H1 (cell line): Measurements from ENCODE around the gene SMYD3. TPM values are rescaled to one million over a fixed set of nuclear protein-coding genes. Genes with fewer than 3 reads are reported as not detected.

Experiments
- CTCF ChIA-PET: fragments of 300-600 bp; sonication (Branson Sonifier 250); formaldehyde crosslinking; loops from one replicate; lab custom pipeline; 2021; ENCODE audit not compliant: partially characterized antibody; lab: Charles Lee
- POLR2A ChIA-PET: fragments of 300-600 bp; sonication (Branson Sonifier 250); formaldehyde crosslinking; loops from one replicate; lab custom pipeline; 2021; ENCODE audit warnings: inconsistent platforms; ENCODE audit not compliant: partially characterized antibody; lab: Charles Lee
- DNase-seq, 2 experiments: peaks; one replicate each; pipeline versions ENCODE4 v3.0.0 to v3.0.0-alpha.2; 2010 to 2022; ENCODE audit warnings: low spot score in 2 of 2, low read depth in 1 of 2, mixed read lengths in 1 of 2
- FAIRE-seq: peaks from 2 replicates; lab custom pipeline; 2011; peaks lifted over from hg19 to GRCh38; lab: Jason Lieb, UNC
- H2AFZ ChIP-seq: 2 replicates; pipeline ENCODE4 v1.8.1; 2012; ENCODE audit warnings: low read length, inconsistent platforms
- H2AK5ac ChIP-seq: 2 replicates; pipeline ENCODE4 v1.6.1; 2013; ENCODE audit warnings: low read depth, low read length
- H2BK120ac ChIP-seq: replicated peaks from 2 replicates; pipeline ENCODE3; 2013; ENCODE audit warnings: low read depth, low read length, inconsistent platforms
- H2BK12ac ChIP-seq: 2 replicates; pipeline ENCODE4 v1.6.1; 2013; ENCODE audit warnings: low read depth, low read length
- H2BK15ac ChIP-seq: 2 replicates; pipeline ENCODE4 v1.6.1; 2013; ENCODE audit warnings: low read length
- H2BK20ac ChIP-seq: 2 replicates; pipeline ENCODE4 v1.6.1; 2013; ENCODE audit warnings: low read length
- H2BK5ac ChIP-seq: 2 replicates; pipeline ENCODE4 v1.6.1; 2013; ENCODE audit warnings: low read depth, low read length
- H3K14ac ChIP-seq: 2 replicates; pipeline ENCODE4 v1.6.1; 2013; ENCODE audit warnings: inconsistent platforms; ENCODE audit not compliant: insufficient read length
- H3K18ac ChIP-seq: 2 replicates; pipeline ENCODE4 v1.6.1; 2013; ENCODE audit warnings: low read length; ENCODE audit errors: extremely low read depth
- H3K23ac ChIP-seq: 2 replicates; pipeline ENCODE4 v1.6.1; 2013; ENCODE audit warnings: inconsistent platforms; ENCODE audit not compliant: insufficient read length
- H3K23me2 ChIP-seq: 2 replicates; pipeline ENCODE4 v1.6.1; 2013; ENCODE audit warnings: low read depth, low read length
- H3K27ac ChIP-seq: 2 replicates; pipeline ENCODE4 v1.6.1; 2011; ENCODE audit warnings: low read depth, low read length, inconsistent platforms
- H3K27me3 ChIP-seq, 4 experiments: replicated peaks in 1 of 4; 1 replicate in 1 of 4; 2 replicates in 3 of 4; pipeline versions ENCODE4 v1.6.1 to v1.8.1; 2011 to 2013; ENCODE audit warnings: low read length in 3 of 4, mild to moderate bottlenecking in 3 of 4, inconsistent platforms in 2 of 4, mixed read lengths in 2 of 4, moderate library complexity in 1 of 4; ENCODE audit not compliant: control insufficient read depth in 3 of 4, insufficient read depth in 3 of 4; ENCODE audit errors: extremely low read depth in 1 of 4
- H3K36me3 ChIP-seq, 4 experiments: 2 replicates each; pipeline versions ENCODE4 v1.6.1 to v1.8.1; 2011 to 2013; ENCODE audit warnings: mild to moderate bottlenecking in 4 of 4, low read length in 3 of 4, moderate library complexity in 2 of 4, control low read depth in 1 of 4, inconsistent platforms in 1 of 4; ENCODE audit not compliant: insufficient read depth in 4 of 4, control insufficient read depth in 2 of 4
- H3K4ac ChIP-seq: replicated peaks from 2 replicates; pipeline ENCODE3; 2013; ENCODE audit warnings: low read length, low read depth, mixed read lengths, inconsistent platforms; ENCODE audit not compliant: insufficient read length
- H3K4me1 ChIP-seq, 4 experiments: replicated peaks in 1 of 4; 1 replicate in 1 of 4; 2 replicates in 3 of 4; pipeline versions ENCODE4 v1.6.1 to v1.8.1; 2011 to 2013; ENCODE audit warnings: low read length in 3 of 4, inconsistent platforms in 2 of 4, mixed read lengths in 1 of 4; ENCODE audit not compliant: insufficient read depth in 4 of 4, control insufficient read depth in 3 of 4
- H3K4me2 ChIP-seq, 2 experiments: 2 replicates each; pipeline versions ENCODE4 v1.6.1 to v1.8.1; 2011 to 2013; ENCODE audit warnings: low read depth in 2 of 2, low read length in 2 of 2, control low read depth in 1 of 2, inconsistent platforms in 1 of 2, mild to moderate bottlenecking in 1 of 2; ENCODE audit not compliant: insufficient read depth in 1 of 2
- H3K4me3 ChIP-seq, 4 experiments: fragments of 200-600, 300-600 bp in 1 of 4; sonication (generic), shearing (Covaris generic), sonication (Bioruptor Twin) in 1 of 4; 2 replicates each; pipeline versions ENCODE4 v1.5.1 to v1.8.1; 2011 to 2016; ENCODE audit warnings: low read length in 4 of 4, low read depth in 3 of 4, control low read depth in 2 of 4, inconsistent platforms in 2 of 4, mild to moderate bottlenecking in 2 of 4, mixed read lengths in 1 of 4, moderate library complexity in 1 of 4; ENCODE audit not compliant: insufficient read depth in 2 of 4; ENCODE audit errors: extremely low read depth in 1 of 4
- H3K56ac ChIP-seq: replicated peaks from 2 replicates; pipeline ENCODE3; 2013; ENCODE audit warnings: low read depth, mild to moderate bottlenecking, mixed read lengths, low read length, inconsistent platforms; ENCODE audit not compliant: insufficient read length
- H3K79me1 ChIP-seq: 2 replicates; pipeline ENCODE4 v1.6.1; 2013; ENCODE audit warnings: low read depth, low read length, control low read depth
- H3K79me2 ChIP-seq, 2 experiments: 2 replicates each; pipeline versions ENCODE4 v1.6.1 to v1.8.1; 2012 to 2013; ENCODE audit warnings: low read length in 2 of 2, mild to moderate bottlenecking in 2 of 2, inconsistent platforms in 1 of 2; ENCODE audit not compliant: insufficient read depth in 2 of 2, control insufficient read depth in 1 of 2
- H3K9ac ChIP-seq, 4 experiments: replicated peaks in 1 of 4; 1 replicate in 1 of 4; 2 replicates in 3 of 4; pipeline versions ENCODE4 v1.6.1 to v1.8.1; 2011 to 2013; ENCODE audit warnings: low read depth in 3 of 4, low read length in 3 of 4, control low read depth in 2 of 4, mild to moderate bottlenecking in 2 of 4, moderate library complexity in 2 of 4, inconsistent platforms in 1 of 4; ENCODE audit errors: extremely low read depth in 1 of 4
- H3K9me3 ChIP-seq, 2 experiments: 2 replicates each; pipeline versions ENCODE4 v1.6.1 to v1.8.1; 2012 to 2013; ENCODE audit warnings: mild to moderate bottlenecking in 2 of 2, moderate library complexity in 2 of 2, control low read depth in 1 of 2, inconsistent platforms in 1 of 2, low read depth in 1 of 2, low read length in 1 of 2, mixed read lengths in 1 of 2; ENCODE audit not compliant: insufficient read depth in 2 of 2
- H4K20me1 ChIP-seq, 2 experiments: replicated peaks in 1 of 2; 2 replicates each; pipeline versions ENCODE3 to v1.8.1; 2011 to 2013; ENCODE audit warnings: inconsistent platforms in 2 of 2, low read length in 2 of 2, mild to moderate bottlenecking in 1 of 2; ENCODE audit not compliant: insufficient read depth in 2 of 2, control insufficient read depth in 1 of 2
- H4K5ac ChIP-seq: 2 replicates; pipeline ENCODE4 v1.6.1; 2013; ENCODE audit warnings: low read length, low read depth, mixed read lengths, inconsistent platforms; ENCODE audit not compliant: insufficient read length
- H4K8ac ChIP-seq: 2 replicates; pipeline ENCODE4 v1.8.0; 2013; ENCODE audit warnings: mild to moderate bottlenecking, moderate library complexity, low read length, inconsistent platforms; ENCODE audit not compliant: insufficient read depth; ENCODE audit errors: extremely low read depth
- H4K91ac ChIP-seq: replicated peaks from 2 replicates; pipeline ENCODE3; 2013; ENCODE audit warnings: low read length, mixed read lengths, inconsistent platforms; ENCODE audit not compliant: insufficient read length
- CHD2 ChIP-seq: IDR thresholded peaks from 2 replicates; pipeline ENCODE4 v1.6.1; 2012; ENCODE audit warnings: low read length, improper control_type of control experiment
- EZH2 ChIP-seq: fragments of 200-600 bp; sonication (generic); IDR thresholded peaks from 2 replicates; pipeline ENCODE4 v1.7.1; 2012; ENCODE audit warnings: low read depth, mild to moderate bottlenecking, moderate library complexity, low read length, inconsistent platforms; ENCODE audit not compliant: severe bottlenecking
- FOSL1 ChIP-seq: IDR thresholded peaks from 2 replicates; pipeline ENCODE4 v1.6.1; 2011; ENCODE audit warnings: mild to moderate bottlenecking, low read depth, low read length, moderate library complexity; ENCODE audit not compliant: insufficient read depth
- NRF1 ChIP-seq: IDR thresholded peaks from 2 replicates; pipeline ENCODE4 v1.6.1; 2011; ENCODE audit warnings: mild to moderate bottlenecking, low read depth, low read length, improper control_type of control experiment
- POLR2AphosphoS5 ChIP-seq: IDR thresholded peaks from 2 replicates; pipeline ENCODE4 v1.6.1; 2011; ENCODE audit warnings: low read depth, low read length
- POU5F1 ChIP-seq: IDR thresholded peaks from 2 replicates; pipeline ENCODE4 v1.6.1; 2011; ENCODE audit warnings: low read depth, mild to moderate bottlenecking, low read length, moderate library complexity
- SIX5 ChIP-seq: IDR thresholded peaks from 2 replicates; pipeline ENCODE4 v1.6.1; 2011; ENCODE audit warnings: mild to moderate bottlenecking, low read depth, low read length
- SP4 ChIP-seq: IDR thresholded peaks from 2 replicates; pipeline ENCODE4 v1.6.1; 2012; ENCODE audit warnings: low read length, inconsistent platforms
- ZNF274 ChIP-seq: IDR thresholded peaks from 2 replicates; pipeline ENCODE4 v1.7.0; 2012; ENCODE audit warnings: low read length, borderline replicate concordance; ENCODE audit errors: extremely low read depth
- WGBS, 2 experiments: shearing (Covaris generic) in 1 of 2; methylation state at CpG; one replicate each; pipeline versions ENCODE4 v1.1.6 to v1.1.7; 2013 to 2015; ENCODE audit warnings: low lambda C conversion rate in 2 of 2, mixed read lengths in 2 of 2, inconsistent platforms in 1 of 2, low coverage in 1 of 2, missing lambda C conversion rate in 1 of 2; ENCODE audit not compliant: insufficient replicate concordance in 2 of 2, insufficient coverage in 1 of 2, insufficient read length in 1 of 2; ENCODE audit errors: extremely low coverage in 1 of 2, missing lambda C conversion rate in 1 of 2; 5-methylcytosine and 5-hydroxymethylcytosine counted together
- polyA plus RNA-seq, 7 experiments: library from polyadenylated mRNA; depleted of rRNA in 3 of 7; stranded (reverse) in 5 of 7; unstranded in 2 of 7; fragments of >200 nt in 5 of 7; fragments of 200-250 nt in 2 of 7; gene quantifications; 1 replicate in 5 of 7; 2 replicates in 1 of 7; 4 replicates in 1 of 7; pipeline versions ENCODE4 v1.2.1 to v1.2.3, GENCODE V29; 2011 to 2013; ENCODE audit warnings: missing spikeins in 2 of 7, mixed read lengths in 2 of 7
- total RNA-seq: library from RNA; stranded (reverse); fragmentation: NEBNext Ultra II Directional; extraction: Animal tissue kit (Norgen Biotek cat#: 25700); gene quantifications from 2 replicates; pipeline ENCODE4 v1.2.1, GENCODE V29; 2021
- TF ChIP-seq, protein P1 (sequence below): IDR thresholded peaks from 2 replicates; pipeline ENCODE4 v1.6.1; 2011; ENCODE audit warnings: low read depth, mild to moderate bottlenecking, low read length; ENCODE audit not compliant: insufficient read depth
- TF ChIP-seq, protein P2 (sequence below): IDR thresholded peaks from 2 replicates; pipeline ENCODE4 v1.6.1; 2012; ENCODE audit warnings: low read length, inconsistent platforms
- TF ChIP-seq, protein P3 (sequence below): IDR thresholded peaks from 2 replicates; pipeline ENCODE4 v1.6.1; 2012; ENCODE audit warnings: inconsistent platforms

SMYD3 gene
- total and polyA plus RNA-seq, 2 of the 8 experiments (the other 6 are each of a cell fraction or from before 2014, with no cell fraction given), result 17.3 to 25.4 TPM

DNA sequence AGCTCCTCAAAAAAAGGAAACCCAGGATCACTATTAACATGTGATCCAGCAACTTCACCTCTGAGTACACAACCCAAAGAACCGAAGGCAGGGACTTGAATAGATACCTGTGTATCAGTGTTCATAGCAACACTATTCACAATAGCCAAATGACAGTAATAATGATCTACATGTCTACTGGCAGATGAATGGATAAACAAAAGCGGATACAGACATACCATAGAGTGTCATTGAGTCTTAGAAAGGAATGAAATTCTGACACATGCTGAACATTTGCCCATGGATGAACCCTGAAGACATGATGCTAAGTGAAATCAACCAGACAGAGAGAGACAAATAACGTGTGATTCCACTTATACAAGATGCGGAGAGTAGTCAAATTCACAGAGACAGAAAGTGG, 788.1 kb downstream of the SMYD3 start:
- no peak overlapping the region for H3K4me2 ChIP-seq
- no peak overlapping the region for H3K9ac ChIP-seq
- FAIRE-seq, result no peak
- no peak overlapping the region for H2AFZ ChIP-seq
- no peak for DNase-seq
- no peaks in the 10 kb centered on the region for H3K79me2 ChIP-seq
- TF ChIP-seq, protein P1, sequence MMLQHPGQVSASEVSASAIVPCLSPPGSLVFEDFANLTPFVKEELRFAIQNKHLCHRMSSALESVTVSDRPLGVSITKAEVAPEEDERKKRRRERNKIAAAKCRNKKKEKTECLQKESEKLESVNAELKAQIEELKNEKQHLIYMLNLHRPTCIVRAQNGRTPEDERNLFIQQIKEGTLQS, result no peak
- TF ChIP-seq SP4 (no peak), EZH2 (no peak), CHD2 (no peak), NRF1 (no peak), SIX5 (no peak), POU5F1 (no peak), ZNF274 (no peak), FOSL1 (no peak), POLR2AphosphoS5 (no peak)
- TF ChIP-seq, protein P2, sequence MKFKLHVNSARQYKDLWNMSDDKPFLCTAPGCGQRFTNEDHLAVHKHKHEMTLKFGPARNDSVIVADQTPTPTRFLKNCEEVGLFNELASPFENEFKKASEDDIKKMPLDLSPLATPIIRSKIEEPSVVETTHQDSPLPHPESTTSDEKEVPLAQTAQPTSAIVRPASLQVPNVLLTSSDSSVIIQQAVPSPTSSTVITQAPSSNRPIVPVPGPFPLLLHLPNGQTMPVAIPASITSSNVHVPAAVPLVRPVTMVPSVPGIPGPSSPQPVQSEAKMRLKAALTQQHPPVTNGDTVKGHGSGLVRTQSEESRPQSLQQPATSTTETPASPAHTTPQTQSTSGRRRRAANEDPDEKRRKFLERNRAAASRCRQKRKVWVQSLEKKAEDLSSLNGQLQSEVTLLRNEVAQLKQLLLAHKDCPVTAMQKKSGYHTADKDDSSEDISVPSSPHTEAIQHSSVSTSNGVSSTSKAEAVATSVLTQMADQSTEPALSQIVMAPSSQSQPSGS, result no peak
- TF ChIP-seq, protein P3, sequence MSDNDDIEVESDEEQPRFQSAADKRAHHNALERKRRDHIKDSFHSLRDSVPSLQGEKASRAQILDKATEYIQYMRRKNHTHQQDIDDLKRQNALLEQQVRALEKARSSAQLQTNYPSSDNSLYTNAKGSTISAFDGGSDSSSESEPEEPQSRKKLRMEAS, result no peak
- TF ChIP-seq, all 59 proteins: peak for 0
- H3K4ac ChIP-seq, result no peak overlapping the region
- no peak overlapping the region for H2BK5ac ChIP-seq
- no peak overlapping the region for H3K27ac ChIP-seq
- H3K27me3 ChIP-seq, result no peaks in the 10 kb centered on the region
- H3K36me3 ChIP-seq, result no peaks in the 10 kb centered on the region
- CTCF ChIA-PET, result interaction anchor here (1.2 kb wide), 1 partner anchor 219 kb away, joined by 4 read pairs; no protein-coding TSS in a partner anchor
- POLR2A ChIA-PET, result no interaction called here
- H3K18ac ChIP-seq, result no peak overlapping the region
- H3K56ac ChIP-seq, result no peak overlapping the region
- no peaks in the 10 kb centered on the region for H4K20me1 ChIP-seq
- WGBS, 2 experiments, result 96% methylated on average over 4 of the region's 4 CpGs; no CpG with 5 or more reads in 1 of the 2 experiments
- no peaks in the 10 kb centered on the region for H3K4me1 ChIP-seq
- H2BK20ac ChIP-seq, result no peak overlapping the region
- no peak overlapping the region for H4K5ac ChIP-seq
- no peak overlapping the region for H3K14ac ChIP-seq
- no peaks in the 10 kb centered on the region for H3K9me3 ChIP-seq
- H3K79me1 ChIP-seq, result no peaks in the 10 kb centered on the region; the same call in 1 of the 2 replicates
- no peak overlapping the region for H4K91ac ChIP-seq
- no peak overlapping the region for H2BK15ac ChIP-seq
- no peak overlapping the region for H3K23ac ChIP-seq
- no peak overlapping the region for H2AK5ac ChIP-seq
- H2BK120ac ChIP-seq, result no peak overlapping the region
- no peak overlapping the region for H3K4me3 ChIP-seq
- no peak overlapping the region for H2BK12ac ChIP-seq
- no peak overlapping the region for H4K8ac ChIP-seq
- H3K23me2 ChIP-seq, result no peaks in the 10 kb centered on the region
